HUES64 (cell line): ENCODE results near the gene RHOBTB3.

Source experiments
- H3K27ac ChIP-seq: 2 replicates; pipeline ENCODE4 v1.7.0; 2013; ENCODE audit warnings: low read depth, low read length, inconsistent platforms
- H3K27me3 ChIP-seq: 2 replicates; pipeline ENCODE4 v1.6.1; 2013; ENCODE audit warnings: mild to moderate bottlenecking, low read length; ENCODE audit not compliant: insufficient read depth
- H3K36me3 ChIP-seq: 2 replicates; pipeline ENCODE4 v1.6.1; 2013; ENCODE audit warnings: mild to moderate bottlenecking, low read length; ENCODE audit not compliant: insufficient read depth
- H3K4me1 ChIP-seq: 2 replicates; pipeline ENCODE4 v1.6.1; 2013; ENCODE audit warnings: mild to moderate bottlenecking, low read length, moderate library complexity; ENCODE audit not compliant: insufficient read depth
- H3K4me3 ChIP-seq: 2 replicates; pipeline ENCODE4 v1.5.1; 2013; ENCODE audit warnings: mild to moderate bottlenecking, low read length, moderate library complexity
- H3K9ac ChIP-seq: 2 replicates; pipeline ENCODE4 v1.6.1; 2013; ENCODE audit warnings: mild to moderate bottlenecking, low read depth, low read length
- H3K9me3 ChIP-seq: 2 replicates; pipeline ENCODE4 v1.6.1; 2013; ENCODE audit warnings: low read depth, low read length; ENCODE audit not compliant: insufficient read depth
- WGBS: fragments of 150-250, 120-280 bp; methylation state at CpG from one replicate; pipeline ENCODE4 v1.1.7; 2013; ENCODE audit warnings: missing lambda C conversion rate; 5-methylcytosine and 5-hydroxymethylcytosine counted together

The RHOBTB3 gene

GRCh38 chr5:95759634-95760033 is 28.5 kb downstream of the RHOBTB3 start:
- Histone ChIP-seq H3K27me3 (no peaks in the 10 kb centered on the region), H3K4me3 (no peak overlapping the region), H3K27ac (no peak overlapping the region), H3K9ac (no peak overlapping the region), H3K9me3 (no peaks in the 10 kb centered on the region), H3K4me1 (no peaks in the 10 kb centered on the region), H3K36me3 (no peaks in the 10 kb centered on the region)
- 100% methylated on average over 2 of the region's 2 CpGs for WGBS

GRCh38 chr5:95760273-95761191 is 29.4 kb downstream of the RHOBTB3 start:
- Histone ChIP-seq H3K27me3 (no peaks in the 10 kb centered on the region), H3K36me3 (no peaks in the 10 kb centered on the region), H3K4me3 (no peak overlapping the region), H3K27ac (no peak overlapping the region), H3K4me1 (no peaks in the 10 kb centered on the region), H3K9me3 (no peaks in the 10 kb centered on the region), H3K9ac (no peak overlapping the region)
- 95% methylated on average over 3 of the region's 3 CpGs for WGBS

GRCh38 chr5:95761771-95762651 is 30.9 kb downstream of the RHOBTB3 start:
- H3K36me3 ChIP-seq: no peaks in the 10 kb centered on the region
- H3K4me3 ChIP-seq: no peak overlapping the region
- no peaks in the 10 kb centered on the region for H3K9me3 ChIP-seq
- H3K27ac ChIP-seq: no peak overlapping the region
- no peaks in the 10 kb centered on the region for H3K4me1 ChIP-seq
- no peaks in the 10 kb centered on the region for H3K27me3 ChIP-seq
- no peak overlapping the region for H3K9ac ChIP-seq
- no CpG with 5 or more reads among the region's 1 CpG for WGBS

GRCh38 chr5:95762652-95763041 is 31.5 kb downstream of the RHOBTB3 start:
- Histone ChIP-seq H3K27me3 (no peaks in the 10 kb centered on the region), H3K27ac (no peak overlapping the region), H3K4me1 (no peaks in the 10 kb centered on the region), H3K9me3 (no peaks in the 10 kb centered on the region), H3K9ac (no peak overlapping the region), H3K4me3 (no peak overlapping the region), H3K36me3 (no peaks in the 10 kb centered on the region)
- 94% methylated on average over 5 of the region's 5 CpGs for WGBS

- WGBS: 92% methylated on average over 4 of the region's 6 CpGs
- H3K36me3 ChIP-seq: no peaks in the 10 kb centered on the region
- H3K4me1 ChIP-seq: no peaks in the 10 kb centered on the region
- no peak overlapping the region for H3K4me3 ChIP-seq
- no peak overlapping the region for H3K27ac ChIP-seq
- no peak overlapping the region for H3K9ac ChIP-seq
- H3K9me3 ChIP-seq: no peaks in the 10 kb centered on the region
- H3K27me3 ChIP-seq: no peaks in the 10 kb centered on the region
Observed at GRCh38 chr5:95763941-95764340, 32.8 kb downstream of the RHOBTB3 start.

- no peak overlapping the region for H3K9ac ChIP-seq
- no peaks in the 10 kb centered on the region for H3K36me3 ChIP-seq
- no peaks in the 10 kb centered on the region for H3K9me3 ChIP-seq
- no peaks in the 10 kb centered on the region for H3K4me1 ChIP-seq
- H3K27me3 ChIP-seq: no peaks in the 10 kb centered on the region
- H3K4me3 ChIP-seq: no peak overlapping the region
- WGBS: 95% methylated on average over 9 of the region's 9 CpGs
- no peak overlapping the region for H3K27ac ChIP-seq
Observed at GRCh38 chr5:95768731-95769130, 37.6 kb downstream of the RHOBTB3 start.

- Histone ChIP-seq H3K9ac (no peak overlapping the region), H3K4me1 (no peaks in the 10 kb centered on the region), H3K9me3 (no peaks in the 10 kb centered on the region), H3K27ac (no peak overlapping the region), H3K4me3 (no peak overlapping the region), H3K36me3 (no peaks in the 10 kb centered on the region), H3K27me3 (no peaks in the 10 kb centered on the region)
- WGBS: 95% methylated on average over 7 of the region's 8 CpGs
Observed at GRCh38 chr5:95770830-95771708, 39.9 kb downstream of the RHOBTB3 start.

- 94% methylated on average over 2 of the region's 2 CpGs for WGBS
- H3K27ac ChIP-seq: no peak overlapping the region
- no peaks in the 10 kb centered on the region for H3K4me1 ChIP-seq
- no peak overlapping the region for H3K4me3 ChIP-seq
- H3K9ac ChIP-seq: no peak overlapping the region
- H3K9me3 ChIP-seq: no peaks in the 10 kb centered on the region
- H3K36me3 ChIP-seq: no peaks in the 10 kb centered on the region
- no peaks in the 10 kb centered on the region for H3K27me3 ChIP-seq
Observed at GRCh38 chr5:95771892-95772291, 40.8 kb downstream of the RHOBTB3 start.

GRCh38 chr5:95773335-95774059 is 42.4 kb downstream of the RHOBTB3 start:
- H3K9me3 ChIP-seq: no peaks in the 10 kb centered on the region
- no peak overlapping the region for H3K27ac ChIP-seq
- H3K9ac ChIP-seq: no peak overlapping the region
- no peaks in the 10 kb centered on the region for H3K27me3 ChIP-seq
- WGBS: 91% methylated on average over 3 of the region's 3 CpGs
- H3K4me1 ChIP-seq: no peaks in the 10 kb centered on the region
- H3K36me3 ChIP-seq: no peaks in the 10 kb centered on the region
- no peak overlapping the region for H3K4me3 ChIP-seq

GRCh38 chr5:95777441-95777840 is 46.3 kb downstream of the RHOBTB3 start:
- Histone ChIP-seq H3K27ac (no peak overlapping the region), H3K4me1 (no peaks in the 10 kb centered on the region), H3K9ac (no peak overlapping the region), H3K27me3 (no peaks in the 10 kb centered on the region), H3K4me3 (no peak overlapping the region), H3K36me3 (no peaks in the 10 kb centered on the region), H3K9me3 (no peaks in the 10 kb centered on the region)
- WGBS: 79% methylated on average over 2 of the region's 3 CpGs
